OCI-LY3 (cell line): ENCODE results near the gene DNMT3A.

Source experiments
- H2AFZ ChIP-seq: fragments of 200-600, 300-600 bp; shearing (Covaris generic); 2 replicates; pipeline ENCODE4 v1.6.0; 2014; ENCODE audit warnings: antibody characterized with exemption, low read depth, low read length
- H3K27ac ChIP-seq: fragments of 200-600, 300-600 bp; sonication (generic); 2 replicates; pipeline ENCODE4 v1.5.1; 2014; ENCODE audit warnings: mild to moderate bottlenecking, low read length, moderate library complexity, mixed read lengths
- H3K27me3 ChIP-seq: fragments of 200-600, 300-600 bp; sonication (generic); 2 replicates; pipeline ENCODE4 v1.6.1; 2014; ENCODE audit warnings: low read depth, low read length, mixed read lengths
- H3K36me3 ChIP-seq: fragments of 200-600, 300-600 bp; sonication (generic); replicated peaks from 2 replicates; pipeline ENCODE3; 2014; ENCODE audit warnings: low read depth, low read length, mixed read lengths
- H3K4me1 ChIP-seq: fragments of 300-600, 200-600 bp; sonication (generic); 2 replicates; pipeline ENCODE4 v1.6.1; 2014; ENCODE audit warnings: low read length, mixed read lengths
- H3K4me2 ChIP-seq: fragments of 200-600, 300-600 bp; sonication (generic); 2 replicates; pipeline ENCODE4 v1.6.1; 2014; ENCODE audit warnings: low read length, mixed read lengths
- H3K4me3 ChIP-seq: fragments of 300-600, 200-600 bp; sonication (generic); 2 replicates; pipeline ENCODE4 v1.5.1; 2014; ENCODE audit warnings: antibody characterized with exemption, mild to moderate bottlenecking, low read length, moderate library complexity
- H3K79me2 ChIP-seq: fragments of 300-600, 200-600 bp; shearing (Covaris generic); 2 replicates; pipeline ENCODE4 v1.6.1; 2014; ENCODE audit warnings: mild to moderate bottlenecking, low read length, mixed read lengths
- H3K9ac ChIP-seq: fragments of 300-600, 200-600 bp; shearing (Covaris generic); 2 replicates; pipeline ENCODE4 v1.6.0; 2014; ENCODE audit warnings: mild to moderate bottlenecking, low read length, moderate library complexity
- H3K9me3 ChIP-seq: fragments of 200-600, 300-600 bp; shearing (Covaris generic); 2 replicates; pipeline ENCODE4 v1.6.1; 2014; ENCODE audit warnings: low read length, mixed read lengths; ENCODE audit not compliant: insufficient read depth
- H4K20me1 ChIP-seq: fragments of 200-600, 300-600 bp; sonication (generic); 2 replicates; pipeline ENCODE4 v1.6.1; 2016; ENCODE audit warnings: low read length, mixed read lengths; ENCODE audit not compliant: insufficient read depth
- EZH2phosphoT487 ChIP-seq: fragments of 200-600 bp; shearing (Covaris generic); IDR thresholded peaks from 2 replicates; pipeline ENCODE4 v1.6.1; 2018; ENCODE audit warnings: antibody characterized with exemption, mixed run types, low read depth
- TF ChIP-seq, protein P1 (sequence below): fragments of 200-600, 300-600 bp; sonication (generic); IDR thresholded peaks from 2 replicates; pipeline ENCODE4 v1.5.1; 2014; ENCODE audit warnings: antibody characterized with exemption, low read length, low read depth

The DNMT3A gene

GRCh38 chr2:25312958-25313710, 28.6 kb downstream of the DNMT3A start:
- Histone ChIP-seq H3K36me3 (peaks cover 7% of the 10 kb centered on the region), H2AFZ (no peak overlapping the region), H3K79me2 (no peaks in the 10 kb centered on the region), H3K27me3 (peaks cover 19% of the 10 kb centered on the region), H3K4me2 (no peak overlapping the region), H3K9ac (no peak overlapping the region), H3K4me1 (peaks cover 22% of the 10 kb centered on the region), H3K4me3 (no peak overlapping the region), H3K9me3 (no peaks in the 10 kb centered on the region), H3K27ac (no peak overlapping the region), H4K20me1 (peaks cover 14% of the 10 kb centered on the region; the same call in 1 of the 2 replicates)
- TF ChIP-seq, protein P1, sequence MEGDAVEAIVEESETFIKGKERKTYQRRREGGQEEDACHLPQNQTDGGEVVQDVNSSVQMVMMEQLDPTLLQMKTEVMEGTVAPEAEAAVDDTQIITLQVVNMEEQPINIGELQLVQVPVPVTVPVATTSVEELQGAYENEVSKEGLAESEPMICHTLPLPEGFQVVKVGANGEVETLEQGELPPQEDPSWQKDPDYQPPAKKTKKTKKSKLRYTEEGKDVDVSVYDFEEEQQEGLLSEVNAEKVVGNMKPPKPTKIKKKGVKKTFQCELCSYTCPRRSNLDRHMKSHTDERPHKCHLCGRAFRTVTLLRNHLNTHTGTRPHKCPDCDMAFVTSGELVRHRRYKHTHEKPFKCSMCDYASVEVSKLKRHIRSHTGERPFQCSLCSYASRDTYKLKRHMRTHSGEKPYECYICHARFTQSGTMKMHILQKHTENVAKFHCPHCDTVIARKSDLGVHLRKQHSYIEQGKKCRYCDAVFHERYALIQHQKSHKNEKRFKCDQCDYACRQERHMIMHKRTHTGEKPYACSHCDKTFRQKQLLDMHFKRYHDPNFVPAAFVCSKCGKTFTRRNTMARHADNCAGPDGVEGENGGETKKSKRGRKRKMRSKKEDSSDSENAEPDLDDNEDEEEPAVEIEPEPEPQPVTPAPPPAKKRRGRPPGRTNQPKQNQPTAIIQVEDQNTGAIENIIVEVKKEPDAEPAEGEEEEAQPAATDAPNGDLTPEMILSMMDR = no peak
- TF ChIP-seq EZH2phosphoT487 = no peak

DNA sequence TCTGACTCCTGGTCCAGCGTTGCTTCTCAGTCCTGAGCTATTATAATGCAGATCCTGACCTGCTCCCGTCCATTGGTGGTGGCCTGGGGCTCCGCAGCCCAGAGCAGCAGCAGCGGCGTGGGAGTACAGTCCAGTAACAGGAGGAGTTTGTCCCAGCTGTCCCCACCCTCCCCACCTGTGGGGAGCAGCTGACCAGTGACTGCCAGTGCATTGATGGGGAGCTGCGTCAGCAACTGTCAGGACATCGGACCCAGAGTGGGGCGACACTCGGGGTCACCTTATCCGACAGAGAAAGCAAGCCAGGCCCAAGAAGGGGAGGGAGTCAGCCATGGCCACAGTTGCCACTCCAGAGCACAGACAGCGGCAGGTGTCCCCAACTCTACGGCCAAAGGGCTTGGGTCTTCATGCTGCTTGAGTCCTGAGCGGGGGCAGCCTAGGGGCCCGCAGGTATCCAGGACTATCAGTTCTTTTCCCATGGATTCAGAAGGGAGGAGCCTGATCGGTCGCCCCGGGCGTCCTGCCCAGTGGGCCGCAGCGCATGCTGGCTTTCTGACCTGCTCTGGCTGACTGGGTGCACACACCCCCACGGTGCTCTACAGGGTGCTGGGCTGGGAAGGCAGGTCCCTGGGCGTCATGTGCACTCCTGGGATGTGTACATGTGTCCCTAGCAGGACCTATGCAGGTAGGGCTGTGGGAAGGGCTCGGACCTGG, 29.7 kb downstream of the DNMT3A start:
- H3K27ac ChIP-seq = no peak overlapping the region
- H3K9me3 ChIP-seq = no peaks in the 10 kb centered on the region
- H4K20me1 ChIP-seq = peaks cover 19% of the 10 kb centered on the region; the same call in 1 of the 2 replicates
- H3K4me3 ChIP-seq = no peak overlapping the region
- H3K79me2 ChIP-seq = no peaks in the 10 kb centered on the region
- peaks cover 7% of the 10 kb centered on the region for H3K36me3 ChIP-seq
- no peak overlapping the region for H2AFZ ChIP-seq
- no peak overlapping the region for H3K9ac ChIP-seq
- peaks cover 24% of the 10 kb centered on the region for H3K4me1 ChIP-seq
- no peak overlapping the region for H3K4me2 ChIP-seq
- peaks cover 16% of the 10 kb centered on the region for H3K27me3 ChIP-seq
- no peak for TF ChIP-seq EZH2phosphoT487
- TF ChIP-seq, protein P1 = no peak

GRCh38 chr2:25310965-25311864, 30.5 kb downstream of the DNMT3A start:
- Histone ChIP-seq H3K36me3 (peaks cover 7% of the 10 kb centered on the region), H3K9me3 (no peaks in the 10 kb centered on the region), H2AFZ (no peak overlapping the region), H3K79me2 (no peaks in the 10 kb centered on the region), H3K4me1 (peaks cover 29% of the 10 kb centered on the region), H3K27me3 (peaks cover 13% of the 10 kb centered on the region), H3K4me2 (no peak overlapping the region), H4K20me1 (peaks cover 26% of the 10 kb centered on the region; the same call in 1 of the 2 replicates), H3K9ac (no peak overlapping the region), H3K4me3 (no peak overlapping the region), H3K27ac (no peak overlapping the region)
- TF ChIP-seq, protein P1 = no peak
- no peak for TF ChIP-seq EZH2phosphoT487

DNA sequence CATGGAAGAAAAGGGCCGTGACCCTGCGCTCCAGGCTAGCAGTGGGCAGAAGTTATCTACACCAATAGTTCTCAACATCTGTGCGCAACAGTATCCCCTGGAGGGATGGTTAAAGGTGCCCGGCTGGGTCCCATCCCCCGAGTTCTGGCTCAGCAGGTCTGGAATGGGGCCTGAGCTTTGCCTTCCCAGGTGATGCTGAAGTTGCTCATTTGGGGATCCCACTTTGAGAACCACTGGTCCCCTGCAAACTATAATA, 31.1 kb downstream of the DNMT3A start:
- no peak overlapping the region for H3K27ac ChIP-seq
- H3K36me3 ChIP-seq = peaks cover 7% of the 10 kb centered on the region
- H3K4me3 ChIP-seq = no peak overlapping the region
- TF ChIP-seq EZH2phosphoT487 = no peak
- TF ChIP-seq, protein P1 = no peak
- H3K4me1 ChIP-seq = peaks cover 29% of the 10 kb centered on the region
- H3K9me3 ChIP-seq = no peaks in the 10 kb centered on the region
- H2AFZ ChIP-seq = no peak overlapping the region
- peaks cover 19% of the 10 kb centered on the region for H3K27me3 ChIP-seq
- H4K20me1 ChIP-seq = peaks cover 32% of the 10 kb centered on the region
- H3K9ac ChIP-seq = no peak overlapping the region
- H3K79me2 ChIP-seq = no peaks in the 10 kb centered on the region
- H3K4me2 ChIP-seq = no peak overlapping the region
